Measurements from ENCODE around the gene RIMS4.

Gene RIMS4

DNA sequence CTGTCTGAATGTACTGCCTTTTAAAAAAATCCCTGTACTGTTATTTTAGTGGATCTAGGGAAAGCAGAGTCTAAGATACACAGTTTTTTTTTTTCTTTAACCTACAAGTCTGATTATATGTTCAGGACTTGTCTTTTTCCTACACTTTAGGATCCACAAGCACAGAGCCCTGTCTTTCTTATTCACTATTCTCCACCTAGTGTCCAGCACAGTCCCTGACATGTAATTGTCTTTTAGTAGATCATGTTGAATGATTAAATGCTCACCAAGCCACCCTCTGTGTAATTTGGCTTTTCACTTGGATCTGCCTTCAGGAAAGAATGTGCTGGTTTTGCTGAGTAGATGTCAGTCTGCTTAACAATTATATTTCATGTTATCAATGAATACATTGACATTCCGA is 39.4 kb upstream of the RIMS4 start:
- TF ChIP-seq GABPA (IDR thresholded peaks at IDR 0.05; ENCODE audit: low read depth) (no peak), SPI1 (IDR thresholded peaks at IDR 0.05; ENCODE audit: borderline replicate concordance, low read depth) (no peak), CTCF (IDR thresholded peaks at IDR 0.05; ENCODE audit: insufficient read depth, low read length) (no peak), POLR2AphosphoS5 (IDR thresholded peaks at IDR 0.05; ENCODE audit: low read depth) (no peak), REST (IDR thresholded peaks at IDR 0.05; ENCODE audit: insufficient replicate concordance, low read depth) (no peak)
- Histone ChIP-seq H3K27ac (replicated peaks) (no peak overlapping the region), H3K4me3 (replicated peaks; ENCODE audit: insufficient read depth, low read length) (no peak overlapping the region), H3K27me3 (ENCODE audit: insufficient read depth, poor library complexity, severe bottlenecking) (no peaks in the 10 kb centered on the region)
- no peak for DNase-seq (ENCODE audit: low read depth in 1 of 2, low spot score in 1 of 2)

DNA sequence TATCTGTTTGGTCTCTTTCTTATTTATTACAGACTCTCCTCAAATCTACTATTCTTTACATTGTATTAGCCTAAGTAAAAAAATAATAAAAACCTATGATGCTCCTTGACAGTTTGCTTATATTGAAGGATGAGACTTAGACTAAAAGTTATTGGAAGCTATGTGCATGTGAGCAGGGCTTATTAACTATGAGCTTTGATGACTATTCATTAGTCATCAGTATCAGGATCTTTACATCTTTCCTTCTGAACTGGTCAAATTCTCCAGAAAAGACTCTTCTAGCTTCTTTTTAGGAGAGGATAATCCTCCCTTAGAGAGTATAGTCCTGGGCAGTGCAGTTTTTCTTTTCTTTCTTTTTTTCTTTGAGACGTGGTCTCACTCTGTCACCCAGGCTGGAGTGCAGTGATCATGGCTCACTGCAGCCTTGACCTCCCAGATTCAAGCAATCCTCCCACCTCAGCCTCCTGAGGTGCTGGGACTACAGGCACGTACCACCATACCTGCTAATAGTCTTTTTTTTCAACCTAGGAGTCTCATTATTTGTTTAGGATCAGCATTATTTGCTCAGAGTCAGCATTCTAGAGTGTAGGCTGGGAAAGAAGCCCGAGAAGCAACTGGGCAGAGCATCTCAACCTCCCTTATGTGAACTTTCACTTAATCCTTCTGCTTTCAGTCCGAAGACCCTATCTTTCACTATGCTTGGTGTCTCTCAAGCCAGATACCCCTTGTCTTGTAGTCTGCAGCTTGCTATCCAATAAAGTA is 38.1 kb upstream of the RIMS4 start:
- no peak overlapping the region for H3K4me3 ChIP-seq (replicated peaks; ENCODE audit: insufficient read depth, low read length)
- DNase-seq (ENCODE audit: low read depth in 1 of 2, low spot score in 1 of 2) = no peak
- no peaks in the 10 kb centered on the region for H3K27me3 ChIP-seq (ENCODE audit: insufficient read depth, poor library complexity, severe bottlenecking)
- TF ChIP-seq SPI1 (IDR thresholded peaks at IDR 0.05; ENCODE audit: borderline replicate concordance, low read depth) (no peak), CTCF (IDR thresholded peaks at IDR 0.05; ENCODE audit: insufficient read depth, low read length) (no peak), REST (IDR thresholded peaks at IDR 0.05; ENCODE audit: insufficient replicate concordance, low read depth) (no peak), POLR2AphosphoS5 (IDR thresholded peaks at IDR 0.05; ENCODE audit: low read depth) (no peak)
- H3K27ac ChIP-seq (replicated peaks) = no peak overlapping the region

DNA sequence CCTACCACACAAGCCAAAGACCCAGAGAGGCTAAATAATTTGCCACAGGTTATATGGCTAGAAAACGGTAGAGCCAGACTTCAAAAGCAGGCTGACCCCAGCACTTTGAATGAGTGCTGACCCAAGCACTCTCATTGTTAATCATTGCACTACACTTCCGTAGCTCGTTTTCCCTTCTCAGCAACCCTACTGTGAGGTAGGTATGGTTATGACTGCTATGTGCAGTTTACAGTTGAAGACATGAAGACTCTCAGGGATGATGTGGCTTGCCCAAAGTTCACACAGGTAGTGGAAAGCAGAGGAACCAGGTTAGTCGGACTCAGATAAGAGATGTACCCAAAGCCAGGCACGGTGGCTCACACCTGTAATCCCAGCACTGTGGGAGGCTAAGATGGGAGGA is 33.5 kb upstream of the RIMS4 start:
- peaks cover 3% of the 10 kb centered on the region for H3K27me3 ChIP-seq (ENCODE audit: insufficient read depth, poor library complexity, severe bottlenecking)
- no peak for TF ChIP-seq GABPA (IDR thresholded peaks at IDR 0.05; ENCODE audit: low read depth)
- no peak for TF ChIP-seq SPI1 (IDR thresholded peaks at IDR 0.05; ENCODE audit: borderline replicate concordance, low read depth)
- TF ChIP-seq REST (IDR thresholded peaks at IDR 0.05; ENCODE audit: insufficient replicate concordance, low read depth) = no peak
- no peak for TF ChIP-seq CTCF (IDR thresholded peaks at IDR 0.05; ENCODE audit: insufficient read depth, low read length)
- no peak for TF ChIP-seq POLR2AphosphoS5 (IDR thresholded peaks at IDR 0.05; ENCODE audit: low read depth)
- H3K4me3 ChIP-seq (replicated peaks; ENCODE audit: insufficient read depth, low read length) = no peak overlapping the region
- DNase-seq (ENCODE audit: low read depth in 1 of 2, low spot score in 1 of 2) = no peak
- no peak overlapping the region for H3K27ac ChIP-seq (replicated peaks)

Measured in HL-60 (cell line).